MM.1S (cell line): Measurements from ENCODE around the gene NXPH1.

Experiments
- DNase-seq: peaks from one replicate; pipeline ENCODE4 v3.0.0-alpha.2; 2015
- H2AFZ ChIP-seq: fragments of 300-600 bp; sonication (generic); 2 replicates; pipeline ENCODE4 v1.6.0; 2016; ENCODE audit warnings: antibody characterized with exemption, low read length
- H3F3A ChIP-seq: fragments of 300-600 bp; sonication (generic); 2 replicates; pipeline ENCODE4 v1.6.1; 2016; ENCODE audit warnings: mild to moderate bottlenecking, antibody characterized with exemption, low read length, moderate library complexity, mixed read lengths; ENCODE audit not compliant: insufficient read depth
- H3K27ac ChIP-seq: fragments of 300-600 bp; sonication (generic); 2 replicates; pipeline ENCODE4 v1.5.1; 2016; ENCODE audit warnings: mild to moderate bottlenecking, low read length
- H3K27me3 ChIP-seq: fragments of 300-600 bp; sonication (generic); replicated peaks from 2 replicates; pipeline ENCODE4 v1.6.0; 2016; ENCODE audit warnings: low read length; ENCODE audit not compliant: insufficient read depth
- H3K36me3 ChIP-seq: fragments of 300-600 bp; sonication (generic); replicated peaks from 2 replicates; pipeline ENCODE4 v1.6.1; 2016; ENCODE audit warnings: mild to moderate bottlenecking, low read length, mixed read lengths; ENCODE audit not compliant: insufficient read depth
- H3K4me1 ChIP-seq: fragments of 300-600 bp; sonication (generic); 2 replicates; pipeline ENCODE4 v1.6.1; 2016; ENCODE audit warnings: low read length, mixed read lengths
- H3K4me2 ChIP-seq: fragments of 300-600 bp; sonication (generic); 2 replicates; pipeline ENCODE4 v1.6.0; 2016; ENCODE audit warnings: low read depth, low read length
- H3K4me3 ChIP-seq: fragments of 300-600 bp; sonication (generic); 2 replicates; pipeline ENCODE4 v1.5.1; 2016; ENCODE audit warnings: low read length, mixed read lengths
- H3K79me2 ChIP-seq: fragments of 300-600 bp; sonication (generic); 2 replicates; pipeline ENCODE4 v1.6.1; 2016; ENCODE audit warnings: mixed run types, low read length, mixed read lengths
- H3K9ac ChIP-seq: fragments of 300-600 bp; sonication (generic); 2 replicates; pipeline ENCODE4 v1.6.1; 2016; ENCODE audit warnings: low read length, mixed read lengths
- H3K9me2 ChIP-seq: fragments of 300-600 bp; sonication (generic); replicated peaks from 2 replicates; pipeline ENCODE4 v1.6.1; 2016; ENCODE audit warnings: mild to moderate bottlenecking, low read length, mixed read lengths; ENCODE audit not compliant: insufficient read depth
- H3K9me3 ChIP-seq: fragments of 300-600 bp; sonication (generic); replicated peaks from 2 replicates; pipeline ENCODE4 v1.6.1; 2016; ENCODE audit warnings: mild to moderate bottlenecking, low read length, mixed read lengths; ENCODE audit not compliant: insufficient read depth
- H4K20me1 ChIP-seq: fragments of 300-600 bp; sonication (generic); 2 replicates; pipeline ENCODE4 v1.6.1; 2016; ENCODE audit warnings: mild to moderate bottlenecking, low read length, moderate library complexity, mixed read lengths; ENCODE audit not compliant: insufficient read depth
- CTCF ChIP-seq: fragments of 300-600 bp; sonication (generic); IDR thresholded peaks from 2 replicates; pipeline ENCODE4 v1.5.1; 2016; ENCODE audit warnings: antibody characterized with exemption, low read length, mixed read lengths
- EZH2 ChIP-seq: fragments of 300-600 bp; sonication (generic); optimal IDR thresholded peaks from 2 replicates; pipeline ENCODE3; 2017; ENCODE audit warnings: low read depth, mild to moderate bottlenecking, antibody characterized with exemption, low read length, mixed read lengths
- EZH2phosphoT487 ChIP-seq: fragments of 300-600 bp; sonication (generic); IDR thresholded peaks from 2 replicates; pipeline ENCODE4 v1.6.1; 2018; ENCODE audit warnings: antibody characterized with exemption, low read length

The NXPH1 gene

DNA sequence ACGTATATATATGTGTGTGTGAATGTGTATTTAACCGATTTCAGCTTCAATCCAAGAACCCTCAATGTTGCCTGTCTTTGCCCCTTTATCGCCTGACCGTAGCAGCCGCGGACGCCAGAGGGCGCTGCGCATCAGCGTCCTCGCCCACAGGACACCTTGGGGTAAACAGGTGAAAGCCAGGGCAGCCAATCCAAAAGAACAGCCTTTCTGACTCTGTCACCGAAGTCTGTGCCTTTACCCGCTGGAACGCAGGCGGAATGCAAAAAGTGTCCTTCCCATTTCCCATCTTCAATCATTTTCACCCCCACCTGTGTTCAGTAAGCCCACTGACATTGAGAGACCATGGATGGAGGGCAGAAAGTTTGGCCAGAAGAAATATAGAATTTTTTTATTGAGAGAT, 3.6 kb downstream of the NXPH1 start:
- Histone ChIP-seq H3K4me2 (peak overlapping the region; percentile 44), H2AFZ (peak overlapping the region; percentile 67), H3K27me3 (no peaks in the 10 kb centered on the region), H3K79me2 (no peaks in the 10 kb centered on the region), H3K4me3 (peak overlapping the region; percentile 68), H4K20me1 (no peaks in the 10 kb centered on the region), H3K9ac (no peak overlapping the region), H3K4me1 (0 out of 2 replicates have a peak, but pooled peaks cover 5% of the 10 kb centered on the region), H3F3A (no peaks in the 10 kb centered on the region), H3K36me3 (no peaks in the 10 kb centered on the region), H3K9me3 (no peaks in the 10 kb centered on the region), H3K9me2 (no peaks in the 10 kb centered on the region), H3K27ac (no peak overlapping the region)
- TF ChIP-seq EZH2 = no peak
- TF ChIP-seq CTCF = peak; percentile 98
- DNase-seq = peak; percentile 88

DNA sequence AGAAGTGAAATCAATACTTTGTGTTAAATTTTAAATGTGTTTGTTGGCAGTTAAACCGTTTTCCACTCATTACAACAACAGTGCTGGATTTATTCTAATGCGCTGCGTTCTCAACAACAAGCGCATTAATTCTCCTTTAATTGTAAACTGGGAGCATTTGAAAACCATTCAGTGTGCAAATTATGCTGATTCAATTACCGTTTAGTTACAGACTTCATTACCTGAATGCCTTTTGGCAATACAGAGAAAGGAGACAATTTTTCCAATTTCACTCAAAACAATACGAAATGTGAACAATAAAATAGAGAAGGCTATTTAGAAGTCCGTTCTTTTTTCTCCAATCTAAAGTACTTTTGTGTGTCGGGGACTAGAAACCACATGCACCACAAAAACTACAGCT, 4.2 kb downstream of the NXPH1 start:
- no peaks in the 10 kb centered on the region for H3K27me3 ChIP-seq
- H2AFZ ChIP-seq = peak overlapping the region; percentile 67; the same call in 1 of the 2 replicates
- H3K79me2 ChIP-seq = no peaks in the 10 kb centered on the region
- no peaks in the 10 kb centered on the region for H3K9me3 ChIP-seq
- no peaks in the 10 kb centered on the region for H3K36me3 ChIP-seq
- DNase-seq = no peak
- H3K4me1 ChIP-seq = 0 out of 2 replicates have a peak, but pooled peaks cover 5% of the 10 kb centered on the region
- H3K9ac ChIP-seq = no peak overlapping the region
- H4K20me1 ChIP-seq = no peaks in the 10 kb centered on the region
- peak overlapping the region; percentile 44 for H3K4me2 ChIP-seq
- TF ChIP-seq EZH2 (no peak), CTCF (no peak), EZH2phosphoT487 (no peak)
- peak overlapping the region; percentile 68 for H3K4me3 ChIP-seq
- no peaks in the 10 kb centered on the region for H3K9me2 ChIP-seq
- H3K27ac ChIP-seq = no peak overlapping the region
- H3F3A ChIP-seq = no peaks in the 10 kb centered on the region

DNA sequence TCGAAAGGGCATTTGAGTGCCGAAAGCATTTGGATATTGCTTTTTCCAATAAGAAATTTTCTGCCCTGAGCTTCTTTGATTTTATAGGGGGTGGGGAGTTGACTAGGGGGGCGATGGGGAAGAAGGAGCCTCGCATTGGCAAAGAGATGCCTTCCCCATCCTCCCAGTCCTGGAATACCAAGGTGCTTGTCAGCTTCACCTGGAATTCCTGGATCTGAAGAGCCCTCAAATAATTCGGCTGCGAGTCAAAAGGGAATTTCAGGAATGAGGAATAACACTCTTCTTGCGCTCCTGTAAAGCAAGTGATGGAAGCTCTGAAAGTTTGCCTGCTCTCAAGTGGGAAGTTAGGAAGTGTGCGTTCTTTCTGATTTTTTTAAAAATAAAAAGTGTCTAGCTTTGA, 7.3 kb downstream of the NXPH1 start:
- Histone ChIP-seq H3K9ac (no peak overlapping the region), H3K27me3 (no peaks in the 10 kb centered on the region), H4K20me1 (no peaks in the 10 kb centered on the region), H3F3A (no peaks in the 10 kb centered on the region), H3K9me3 (no peaks in the 10 kb centered on the region), H3K4me1 (0 out of 2 replicates have a peak, but pooled peaks cover 5% of the 10 kb centered on the region), H3K36me3 (no peaks in the 10 kb centered on the region), H3K9me2 (no peaks in the 10 kb centered on the region), H3K4me2 (no peak overlapping the region), H3K4me3 (no peak overlapping the region), H3K27ac (no peak overlapping the region), H3K79me2 (no peaks in the 10 kb centered on the region), H2AFZ (no peak overlapping the region)
- TF ChIP-seq CTCF (no peak), EZH2 (no peak), EZH2phosphoT487 (no peak)
- DNase-seq = no peak
